DND-41 (cell line): Measurements from ENCODE around the gene EDN2.

Experiments used
- EZH2 ChIP-seq: IDR thresholded peaks from 3 replicates; pipeline ENCODE4 v1.6.1; 2012; ENCODE audit warnings: borderline replicate concordance, low read depth, mild to moderate bottlenecking, moderate library complexity, low read length, inconsistent platforms; ENCODE audit not compliant: severe bottlenecking
- TF ChIP-seq, protein P1 (sequence below): IDR thresholded peaks from 2 replicates; pipeline ENCODE4 v1.5.1; 2012; ENCODE audit warnings: borderline replicate concordance, low read length, moderate library complexity, mild to moderate bottlenecking; ENCODE audit not compliant: poor library complexity, severe bottlenecking; ENCODE audit errors: extremely low read depth

DNA sequence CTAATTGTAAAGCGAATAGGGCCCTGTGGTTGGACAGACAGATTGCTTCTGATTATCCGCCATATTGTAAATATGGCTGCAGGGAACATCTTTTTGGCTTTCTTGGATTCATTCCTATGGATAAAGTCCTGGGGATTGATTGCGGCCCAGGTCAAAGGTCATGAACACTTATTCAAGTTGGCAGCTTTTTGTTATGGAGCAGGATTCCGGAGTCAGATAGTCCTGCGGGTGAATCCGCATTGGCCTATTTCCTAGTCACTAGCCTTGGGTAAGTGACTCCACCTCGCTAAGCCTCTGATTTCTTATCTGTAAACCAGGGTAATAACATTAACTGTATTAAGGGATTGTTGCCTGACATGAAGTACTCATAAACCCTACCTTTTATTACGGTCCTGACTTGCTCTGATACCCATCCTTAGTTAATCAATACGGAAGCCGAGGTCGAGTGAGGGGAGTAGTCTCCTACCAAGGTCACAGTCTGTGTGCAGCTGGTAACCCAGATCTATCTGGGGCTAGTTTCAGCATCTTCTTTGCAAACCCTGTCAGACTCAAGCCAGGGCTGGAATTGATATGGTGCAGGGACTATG, 31.7 kb downstream of the EDN2 start:
- TF ChIP-seq, protein P1, sequence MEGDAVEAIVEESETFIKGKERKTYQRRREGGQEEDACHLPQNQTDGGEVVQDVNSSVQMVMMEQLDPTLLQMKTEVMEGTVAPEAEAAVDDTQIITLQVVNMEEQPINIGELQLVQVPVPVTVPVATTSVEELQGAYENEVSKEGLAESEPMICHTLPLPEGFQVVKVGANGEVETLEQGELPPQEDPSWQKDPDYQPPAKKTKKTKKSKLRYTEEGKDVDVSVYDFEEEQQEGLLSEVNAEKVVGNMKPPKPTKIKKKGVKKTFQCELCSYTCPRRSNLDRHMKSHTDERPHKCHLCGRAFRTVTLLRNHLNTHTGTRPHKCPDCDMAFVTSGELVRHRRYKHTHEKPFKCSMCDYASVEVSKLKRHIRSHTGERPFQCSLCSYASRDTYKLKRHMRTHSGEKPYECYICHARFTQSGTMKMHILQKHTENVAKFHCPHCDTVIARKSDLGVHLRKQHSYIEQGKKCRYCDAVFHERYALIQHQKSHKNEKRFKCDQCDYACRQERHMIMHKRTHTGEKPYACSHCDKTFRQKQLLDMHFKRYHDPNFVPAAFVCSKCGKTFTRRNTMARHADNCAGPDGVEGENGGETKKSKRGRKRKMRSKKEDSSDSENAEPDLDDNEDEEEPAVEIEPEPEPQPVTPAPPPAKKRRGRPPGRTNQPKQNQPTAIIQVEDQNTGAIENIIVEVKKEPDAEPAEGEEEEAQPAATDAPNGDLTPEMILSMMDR = no peak
- TF ChIP-seq EZH2 = no peak
